ENCODE data around the gene KIF18A.

Gene KIF18A

GRCh38 chr11:27973851-27974536 lies 134.0 kb downstream of the KIF18A start:
- DNase-seq (ENCODE audit: low read depth in 1 of 2, low spot score in 1 of 2), result no peak
- H3K27me3 ChIP-seq (ENCODE audit: insufficient read depth, poor library complexity, severe bottlenecking), result no peaks in the 10 kb centered on the region
- no peak overlapping the region for H3K27ac ChIP-seq (replicated peaks)
- TF ChIP-seq GABPA (IDR thresholded peaks at IDR 0.05; ENCODE audit: low read depth) (no peak), CTCF (IDR thresholded peaks at IDR 0.05; ENCODE audit: insufficient read depth, low read length) (no peak)
- no peak overlapping the region for H3K4me3 ChIP-seq (replicated peaks; ENCODE audit: insufficient read depth, low read length)

GRCh38 chr11:27972522-27973170 lies 135.3 kb downstream of the KIF18A start:
- no peak for DNase-seq (ENCODE audit: low read depth in 1 of 2, low spot score in 1 of 2)
- TF ChIP-seq POLR2AphosphoS5 (IDR thresholded peaks at IDR 0.05; ENCODE audit: low read depth), result no peak
- no peak for TF ChIP-seq REST (IDR thresholded peaks at IDR 0.05; ENCODE audit: insufficient replicate concordance, low read depth)
- Histone ChIP-seq H3K4me3 (replicated peaks; ENCODE audit: insufficient read depth, low read length) (no peak overlapping the region), H3K27ac (replicated peaks) (no peak overlapping the region), H3K27me3 (ENCODE audit: insufficient read depth, poor library complexity, severe bottlenecking) (no peaks in the 10 kb centered on the region)

- DNase-seq (ENCODE audit: low read depth in 1 of 2, low spot score in 1 of 2), result no peak
- H3K27ac ChIP-seq (replicated peaks), result no peak overlapping the region
- TF ChIP-seq POLR2AphosphoS5 (IDR thresholded peaks at IDR 0.05; ENCODE audit: low read depth), result no peak
- no peak for TF ChIP-seq SPI1 (IDR thresholded peaks at IDR 0.05; ENCODE audit: borderline replicate concordance, low read depth)
- TF ChIP-seq GABPA (IDR thresholded peaks at IDR 0.05; ENCODE audit: low read depth), result no peak
- TF ChIP-seq CTCF (IDR thresholded peaks at IDR 0.05; ENCODE audit: insufficient read depth, low read length), result no peak
- no peaks in the 10 kb centered on the region for H3K27me3 ChIP-seq (ENCODE audit: insufficient read depth, poor library complexity, severe bottlenecking)
- no peak overlapping the region for H3K4me3 ChIP-seq (replicated peaks; ENCODE audit: insufficient read depth, low read length)
These were observed 136.8 kb downstream of the KIF18A start for GRCh38 chr11:27971171-27971570.

Small RNAs within 50 kb of the gene (microRNA-seq; reads per million reads assigned to microRNA genes)
- gene MIR610, result 2.1 reads per million
